IgD-negative memory B cell (primary cell): ENCODE results near the gene MZT1. TPM values are rescaled to one million over a fixed set of nuclear protein-coding genes. Genes with fewer than 3 reads are reported as not detected.

Experiments used
- H3K27ac Mint-ChIP-seq, 3 donors: one replicate each; pipeline ENCODE4 v1.8.0; 2020 to 2022; ENCODE audit warnings: mild to moderate bottlenecking in 3 of 3, mixed read lengths in 3 of 3, moderate library complexity in 1 of 3
- H3K27me3 Mint-ChIP-seq: one replicate; pipeline ENCODE4 v1.8.0; 2021; ENCODE audit warnings: mixed read lengths
- H3K36me3 Mint-ChIP-seq: one replicate; pipeline ENCODE4 v1.8.0; 2020; ENCODE audit warnings: mild to moderate bottlenecking, mixed read lengths
- H3K4me1 Mint-ChIP-seq, 3 donors: one replicate each; pipeline ENCODE4 v1.8.0; 2020 to 2022; ENCODE audit warnings: mixed read lengths in 3 of 3, mild to moderate bottlenecking in 1 of 3
- H3K4me3 Mint-ChIP-seq, 4 donors: one replicate each; pipeline ENCODE4 v1.8.0; 2020 to 2022; ENCODE audit warnings: mild to moderate bottlenecking in 4 of 4, mixed read lengths in 4 of 4, moderate library complexity in 3 of 4
- H3K9me3 Mint-ChIP-seq, 3 donors: one replicate each; pipeline ENCODE4 v1.8.0; 2020 to 2021; ENCODE audit warnings: mixed read lengths in 3 of 3, mild to moderate bottlenecking in 1 of 3
- polyA plus RNA-seq: library from polyadenylated mRNA; unstranded; fragments of 300-500 nt; fragmentation: Illumina TruSeq; gene quantifications from one replicate; pipeline ENCODE4 v1.2.3, GENCODE V29; 2021

MZT1 gene
- polyA plus RNA-seq, 1 donor from 2014 or later: 7.2 TPM

DNA sequence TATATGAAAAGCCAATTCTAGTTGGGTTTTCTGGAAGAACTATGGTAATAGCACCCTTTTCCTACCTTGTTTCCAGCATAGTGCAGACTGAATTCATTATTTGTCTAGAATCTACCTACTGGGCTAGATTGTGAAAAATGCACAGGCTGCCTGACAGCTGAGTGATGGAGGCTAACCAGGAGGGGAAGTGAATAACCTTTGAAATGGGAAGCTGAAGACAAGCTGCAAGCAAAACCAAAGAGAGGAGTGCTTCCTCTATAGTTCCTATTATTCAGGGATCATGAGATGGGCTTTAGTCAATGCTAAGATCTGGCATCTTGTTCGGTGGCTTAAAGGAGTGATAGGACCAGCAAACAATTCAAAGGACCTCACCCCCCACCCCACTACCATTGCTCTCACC is 26.9 kb downstream of the MZT1 start:
- no peak overlapping the region for H3K27ac Mint-ChIP-seq
- H3K27me3 Mint-ChIP-seq: no peaks in the 10 kb centered on the region
- no peak overlapping the region for H3K4me3 Mint-ChIP-seq
- no peaks in the 10 kb centered on the region for H3K4me1 Mint-ChIP-seq
- H3K36me3 Mint-ChIP-seq: peaks cover 1% of the 10 kb centered on the region
- H3K9me3 Mint-ChIP-seq: no peaks in the 10 kb centered on the region

DNA sequence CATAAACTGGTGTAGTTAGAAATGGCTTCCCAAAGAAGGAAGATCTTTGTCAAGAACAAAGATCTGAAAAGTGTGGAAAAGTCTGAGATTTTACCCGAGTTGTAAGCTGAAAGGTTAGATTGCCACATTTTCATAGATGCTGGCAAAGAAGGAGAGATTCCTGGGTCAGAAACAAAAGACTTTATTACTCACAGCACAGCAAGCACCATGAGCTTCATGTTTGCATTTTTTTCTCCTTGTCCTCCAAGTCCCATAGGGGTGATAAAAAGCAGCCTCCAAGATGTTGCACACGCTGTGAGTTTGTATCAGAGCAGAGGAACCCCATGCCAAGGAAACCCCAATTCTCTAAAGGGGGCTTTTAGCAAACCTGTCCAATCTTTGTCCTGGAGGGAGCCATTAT is 29.3 kb downstream of the MZT1 start:
- no peak overlapping the region for H3K4me3 Mint-ChIP-seq
- no peaks in the 10 kb centered on the region for H3K27me3 Mint-ChIP-seq
- no peak overlapping the region for H3K27ac Mint-ChIP-seq
- H3K9me3 Mint-ChIP-seq: no peaks in the 10 kb centered on the region
- H3K4me1 Mint-ChIP-seq: no peaks in the 10 kb centered on the region
- no peaks in the 10 kb centered on the region for H3K36me3 Mint-ChIP-seq

DNA sequence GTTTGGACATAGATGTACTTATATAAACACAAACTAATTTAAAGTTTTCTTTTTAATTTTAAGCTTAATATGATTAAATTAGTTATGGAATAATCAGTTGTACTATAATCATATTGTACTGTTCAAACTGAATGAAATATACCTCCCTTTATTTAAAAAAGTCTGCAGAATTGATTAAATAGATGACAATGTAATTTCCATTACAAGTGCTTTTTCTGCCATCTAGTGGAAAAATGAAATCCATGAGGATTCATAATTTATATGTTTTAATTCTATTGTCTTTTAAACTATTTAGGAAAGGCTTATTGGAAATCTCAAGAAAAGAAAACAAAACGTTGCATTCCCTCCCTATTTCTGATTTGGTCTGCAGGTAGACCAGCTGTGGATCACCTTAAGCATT is 30.9 kb downstream of the MZT1 start:
- Mint-ChIP-seq H3K27ac (no peak overlapping the region), H3K27me3 (peaks cover 4% of the 10 kb centered on the region), H3K36me3 (no peaks in the 10 kb centered on the region), H3K9me3 (peaks cover 0 to 5% (median 0%) of the 10 kb centered on the region in 3 donors), H3K4me1 (no peaks in the 10 kb centered on the region), H3K4me3 (no peak overlapping the region)

DNA sequence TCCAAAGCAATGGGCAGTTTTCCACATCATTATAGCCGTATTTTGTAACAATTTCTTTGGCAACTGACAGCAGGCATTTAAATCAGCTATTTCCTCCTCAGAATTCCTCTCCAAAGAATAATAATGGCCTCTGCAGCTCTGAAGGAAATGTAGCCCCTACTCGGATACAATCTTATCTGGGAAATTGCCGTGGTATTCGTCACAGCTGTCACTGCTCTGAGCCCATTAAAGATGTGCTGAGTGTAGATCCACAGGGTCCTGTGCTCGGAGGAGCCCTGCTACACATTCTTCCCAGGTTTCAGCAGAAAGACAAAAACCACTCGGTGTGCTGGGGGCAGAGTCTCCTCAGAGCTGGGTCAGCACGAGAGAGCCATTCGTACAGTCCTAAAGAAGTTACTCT is 33.1 kb downstream of the MZT1 start:
- Mint-ChIP-seq H3K9me3 (peaks cover 0 to 5% (median 2%) of the 10 kb centered on the region in 3 donors), H3K4me1 (no peaks in the 10 kb centered on the region), H3K4me3 (no peak overlapping the region), H3K27me3 (peaks cover 4% of the 10 kb centered on the region), H3K36me3 (no peaks in the 10 kb centered on the region), H3K27ac (no peak overlapping the region)

DNA sequence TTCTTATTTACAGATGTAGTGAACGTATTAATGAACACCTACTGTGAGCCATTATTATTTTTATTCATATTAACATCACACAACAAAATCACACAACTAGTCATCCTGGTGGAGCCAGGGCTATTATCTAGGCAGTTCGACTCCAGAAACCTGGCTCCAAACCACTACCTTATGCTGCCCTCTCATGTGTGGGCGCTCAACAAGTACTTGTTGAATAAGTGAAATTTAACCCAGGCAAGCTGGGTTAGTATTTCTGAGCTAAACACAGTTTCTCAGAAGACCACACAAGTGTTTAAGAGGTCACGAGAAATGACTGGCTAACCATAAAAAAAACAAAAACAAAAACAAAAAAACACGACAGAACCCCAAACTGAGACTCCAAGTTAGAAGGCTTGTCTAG is 33.6 kb downstream of the MZT1 start:
- H3K36me3 Mint-ChIP-seq: no peaks in the 10 kb centered on the region
- H3K27ac Mint-ChIP-seq: no peak overlapping the region
- no peak overlapping the region for H3K4me3 Mint-ChIP-seq
- H3K4me1 Mint-ChIP-seq: no peaks in the 10 kb centered on the region
- H3K27me3 Mint-ChIP-seq: peaks cover 4% of the 10 kb centered on the region
- H3K9me3 Mint-ChIP-seq: peaks cover 0 to 5% (median 2%) of the 10 kb centered on the region in 3 donors

DNA sequence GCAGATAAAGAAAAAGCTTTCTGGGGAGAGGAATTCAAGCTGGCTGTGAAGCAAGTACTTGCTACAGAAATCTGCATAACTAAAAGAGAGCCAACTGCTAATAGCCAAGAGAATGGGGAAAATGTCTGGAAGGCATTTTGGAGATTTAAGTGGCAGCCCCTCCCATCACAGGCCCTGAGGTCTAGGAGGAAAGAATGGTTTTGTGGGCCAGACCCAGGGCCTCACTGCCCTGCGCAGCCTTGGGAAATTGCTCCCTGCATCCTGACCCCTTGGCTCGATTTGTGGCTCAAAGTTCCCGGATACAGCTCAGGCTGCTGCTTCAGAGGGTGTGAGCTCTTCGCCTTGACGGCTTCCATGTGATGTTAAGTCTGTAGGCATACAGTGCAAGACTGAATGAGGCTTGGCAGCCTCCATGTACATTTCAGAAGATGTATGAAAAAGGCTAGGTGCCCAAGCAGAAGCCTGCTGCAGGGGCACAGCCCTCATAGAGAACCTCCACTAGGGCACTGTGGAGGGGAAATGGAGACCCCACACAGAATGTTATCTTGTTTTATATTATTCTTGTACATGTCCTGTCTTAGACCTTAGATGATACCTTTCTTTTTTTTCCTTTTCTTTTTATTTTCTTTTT is 34.4 kb downstream of the MZT1 start:
- H3K36me3 Mint-ChIP-seq: no peaks in the 10 kb centered on the region
- no peaks in the 10 kb centered on the region for H3K4me1 Mint-ChIP-seq
- peaks cover 0 to 5% (median 2%) of the 10 kb centered on the region in 3 donors for H3K9me3 Mint-ChIP-seq
- H3K27ac Mint-ChIP-seq: no peak overlapping the region
- peaks cover 4% of the 10 kb centered on the region for H3K27me3 Mint-ChIP-seq
- H3K4me3 Mint-ChIP-seq: no peak overlapping the region

DNA sequence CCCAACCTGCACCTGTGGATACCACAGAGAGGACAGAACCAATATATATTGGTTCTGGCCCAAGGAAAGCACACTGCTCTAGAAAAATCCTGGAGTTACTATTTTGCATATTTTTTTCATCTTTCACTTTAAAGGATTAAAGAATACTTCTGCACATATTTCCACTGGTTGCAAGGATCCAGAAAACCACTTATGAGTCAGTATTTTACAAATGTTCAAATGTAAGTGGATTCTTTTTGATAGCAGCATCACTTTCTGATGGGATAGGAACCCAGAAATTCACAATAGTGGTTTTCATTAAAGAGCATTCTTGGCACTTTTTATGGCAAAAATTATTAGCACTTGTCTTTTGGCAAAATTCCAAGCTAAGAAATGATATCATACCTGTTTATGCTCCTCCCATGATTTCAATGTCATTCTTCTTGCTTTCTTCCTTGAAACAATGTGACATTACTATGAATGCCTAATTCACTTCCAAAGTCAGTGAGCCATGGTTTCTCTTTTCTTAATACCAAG is 38.2 kb downstream of the MZT1 start:
- H3K9me3 Mint-ChIP-seq: peaks cover 0 to 5% (median 2%) of the 10 kb centered on the region in 3 donors
- no peak overlapping the region for H3K27ac Mint-ChIP-seq
- peaks cover 4% of the 10 kb centered on the region for H3K27me3 Mint-ChIP-seq
- no peaks in the 10 kb centered on the region for H3K4me1 Mint-ChIP-seq
- no peaks in the 10 kb centered on the region for H3K36me3 Mint-ChIP-seq
- no peak overlapping the region for H3K4me3 Mint-ChIP-seq

DNA sequence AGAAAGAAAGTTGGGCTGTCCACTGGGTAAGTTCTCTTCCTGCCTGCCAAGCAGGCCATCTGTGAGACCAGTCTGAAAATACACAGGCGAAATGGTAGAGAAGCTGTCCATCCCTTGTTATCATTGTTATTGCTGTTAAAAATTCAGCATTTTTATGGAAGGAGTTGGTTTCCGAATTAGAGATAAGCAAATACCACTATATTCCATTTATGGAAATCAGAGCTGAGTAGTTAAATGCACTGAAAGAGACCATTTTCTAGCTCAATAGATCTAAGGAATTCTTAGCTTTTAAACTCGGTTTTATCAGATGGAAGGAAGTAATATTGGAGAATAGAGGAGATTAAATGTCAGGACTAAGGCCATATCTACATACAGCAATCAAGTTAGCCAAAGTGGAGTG is 40.7 kb downstream of the MZT1 start:
- no peaks in the 10 kb centered on the region for H3K27me3 Mint-ChIP-seq
- H3K4me3 Mint-ChIP-seq: no peak overlapping the region
- no peak overlapping the region for H3K27ac Mint-ChIP-seq
- H3K4me1 Mint-ChIP-seq: no peaks in the 10 kb centered on the region
- no peaks in the 10 kb centered on the region for H3K36me3 Mint-ChIP-seq
- H3K9me3 Mint-ChIP-seq: peaks cover 0 to 2% (median 0%) of the 10 kb centered on the region in 3 donors

DNA sequence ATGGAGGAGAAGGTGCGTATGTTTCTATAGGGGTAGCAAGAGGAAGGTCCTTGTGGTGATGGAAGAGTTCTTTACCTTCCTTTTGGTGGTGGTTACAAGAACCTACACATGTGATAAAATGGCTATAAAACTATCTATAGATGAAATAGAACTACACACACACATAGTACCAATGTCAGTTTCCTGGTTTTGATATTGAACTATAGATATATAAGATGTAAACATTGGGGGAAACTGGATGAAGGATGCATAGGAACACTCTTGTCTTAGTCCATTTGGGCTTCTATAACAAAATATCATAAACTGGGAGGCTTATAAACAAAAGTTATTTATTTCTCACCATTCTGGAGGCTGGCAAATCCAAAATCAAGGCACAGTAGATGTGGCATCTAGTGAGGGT is 47.1 kb downstream of the MZT1 start:
- Mint-ChIP-seq H3K4me3 (no peak overlapping the region), H3K27ac (no peak overlapping the region), H3K9me3 (no peaks in the 10 kb centered on the region), H3K27me3 (no peaks in the 10 kb centered on the region), H3K36me3 (no peaks in the 10 kb centered on the region), H3K4me1 (no peaks in the 10 kb centered on the region)

DNA sequence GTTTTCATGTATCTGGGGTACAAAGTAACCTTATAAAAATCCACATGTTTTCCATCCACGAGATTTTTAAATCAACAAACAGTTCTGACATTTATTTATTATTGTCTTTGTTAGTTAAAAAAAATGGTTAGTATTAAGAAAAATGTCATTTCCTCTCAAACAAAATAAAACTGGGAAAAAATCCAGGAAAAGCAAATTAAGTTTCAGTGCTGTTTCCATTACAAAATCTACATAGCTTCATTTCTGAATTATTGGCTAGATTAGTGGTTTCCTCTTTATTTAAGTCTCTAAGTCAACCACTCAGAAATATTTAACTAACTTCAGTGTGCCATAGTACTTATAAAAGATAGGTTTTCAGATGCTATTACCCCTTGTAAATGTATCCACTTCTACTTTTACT is 49.1 kb downstream of the MZT1 start:
- Mint-ChIP-seq H3K4me3 (no peak overlapping the region), H3K27me3 (no peaks in the 10 kb centered on the region), H3K4me1 (peaks cover 0 to 2% (median 0%) of the 10 kb centered on the region in 3 donors), H3K36me3 (no peaks in the 10 kb centered on the region), H3K9me3 (no peaks in the 10 kb centered on the region), H3K27ac (no peak overlapping the region)

DNA sequence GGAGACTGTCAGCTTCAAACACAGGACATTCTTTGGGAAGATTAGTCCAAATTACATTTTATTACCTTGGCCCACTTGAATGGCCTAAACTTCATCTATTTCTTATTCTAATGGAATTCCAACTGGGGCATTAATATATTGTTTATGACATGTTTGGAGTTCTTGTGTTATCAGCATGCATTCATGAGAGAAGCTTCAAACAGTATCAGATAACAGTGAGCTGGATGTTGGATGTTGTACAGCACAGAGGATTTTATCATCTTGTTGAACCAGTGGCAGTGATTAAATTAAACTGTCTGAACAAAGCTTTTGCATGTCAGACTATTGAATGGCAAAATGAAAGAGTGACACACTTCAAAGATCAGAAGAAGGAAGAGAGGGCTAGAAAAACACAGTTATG is 50.0 kb downstream of the MZT1 start:
- Mint-ChIP-seq H3K4me1 (peaks cover 0 to 2% (median 0%) of the 10 kb centered on the region in 3 donors), H3K27ac (no peak overlapping the region), H3K9me3 (peaks cover 0 to 1% (median 0%) of the 10 kb centered on the region in 3 donors)

DNA sequence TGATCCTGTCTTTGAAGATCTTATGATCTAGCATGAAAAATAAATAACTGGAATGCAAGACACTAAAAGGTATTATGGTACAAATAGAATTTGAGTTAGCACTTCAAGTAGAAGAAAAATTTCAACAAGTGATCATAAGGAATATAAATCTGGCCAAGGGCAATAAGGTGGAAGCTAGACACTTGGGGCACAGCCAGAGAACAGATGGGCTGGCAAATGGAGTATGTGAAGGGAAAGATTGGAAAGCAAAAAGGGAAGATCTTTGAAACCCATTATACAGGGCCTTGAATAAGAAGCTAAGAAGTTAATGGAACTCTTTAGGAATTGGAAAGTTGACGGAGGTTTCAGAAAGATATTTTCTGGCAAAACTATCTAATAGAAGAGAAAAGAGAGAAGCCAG is 61.0 kb downstream of the MZT1 start:
- H3K4me1 Mint-ChIP-seq: no peaks in the 10 kb centered on the region
- peaks cover 3% of the 10 kb centered on the region for H3K27me3 Mint-ChIP-seq
- H3K36me3 Mint-ChIP-seq: peaks cover 2% of the 10 kb centered on the region
- H3K9me3 Mint-ChIP-seq: peaks cover 0 to 1% (median 0%) of the 10 kb centered on the region in 3 donors
- H3K4me3 Mint-ChIP-seq: no peak overlapping the region
- H3K27ac Mint-ChIP-seq: no peak overlapping the region

More for the DNA sequence above, 50.0 kb downstream of the MZT1 start:
- Mint-ChIP-seq H3K36me3 (peaks cover 1% of the 10 kb centered on the region), H3K4me3 (no peak overlapping the region), H3K27me3 (no peaks in the 10 kb centered on the region)

DNA sequence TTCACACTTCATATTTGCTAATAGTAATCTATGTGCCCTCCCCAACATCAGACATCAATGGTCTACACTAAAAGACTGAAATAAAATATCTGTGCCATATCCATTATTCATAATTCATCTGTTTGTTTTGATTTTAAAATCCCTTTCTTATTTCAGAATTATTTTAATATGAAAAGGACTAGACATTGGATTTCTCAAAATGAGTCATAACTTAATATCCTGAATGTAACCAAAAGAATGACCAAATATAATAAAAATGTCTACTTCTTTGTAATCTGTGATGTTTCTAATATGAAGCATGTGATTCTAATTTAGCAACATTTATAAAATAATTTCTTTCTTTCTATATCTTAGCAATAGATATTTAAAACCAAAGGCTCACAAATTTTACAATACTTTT is 64.9 kb downstream of the MZT1 start:
- H3K4me3 Mint-ChIP-seq: no peak overlapping the region
- H3K27ac Mint-ChIP-seq: no peak overlapping the region
- H3K27me3 Mint-ChIP-seq: peaks cover 3% of the 10 kb centered on the region
- H3K36me3 Mint-ChIP-seq: peaks cover 1% of the 10 kb centered on the region
- no peaks in the 10 kb centered on the region for H3K4me1 Mint-ChIP-seq
- no peaks in the 10 kb centered on the region for H3K9me3 Mint-ChIP-seq
